Left hindlimb (tissue), 1 donor: ENCODE data around the gene TBXAS1.

ENCODE experiments used
- DNase-seq: peaks from one replicate; pipeline ENCODE4 v3.0.0-alpha.2; 2018

The TBXAS1 gene

GRCh38 chr7:140029072-140029471 lies 200.0 kb downstream of the TBXAS1 start:
- DNase-seq, result no peak

GRCh38 chr7:140031364-140031763 lies 202.3 kb downstream of the TBXAS1 start:
- no peak for DNase-seq

DNA sequence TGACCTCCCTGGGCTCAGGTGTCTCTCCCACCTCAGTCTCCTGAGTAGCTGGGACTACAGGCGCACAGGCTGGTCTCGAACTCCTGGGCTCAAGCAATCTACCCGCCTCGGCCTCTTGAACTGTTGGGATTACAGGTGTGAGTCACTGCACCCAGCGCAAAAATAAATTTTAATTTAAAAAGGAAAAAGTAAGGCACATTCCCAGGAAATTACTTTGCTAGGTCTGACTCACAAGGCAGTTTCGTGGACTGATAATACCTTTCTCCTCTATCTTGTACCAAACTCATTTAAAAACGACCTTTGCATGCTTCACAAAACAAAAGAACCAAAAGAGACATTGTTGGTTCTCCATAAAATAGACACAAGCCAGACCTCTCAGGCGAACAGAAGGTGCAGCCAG lies 204.0 kb downstream of the TBXAS1 start:
- DNase-seq, result no peak

- DNase-seq, result no peak
Measured at GRCh38 chr7:140033779-140034363, 204.8 kb downstream of the TBXAS1 start.

DNA sequence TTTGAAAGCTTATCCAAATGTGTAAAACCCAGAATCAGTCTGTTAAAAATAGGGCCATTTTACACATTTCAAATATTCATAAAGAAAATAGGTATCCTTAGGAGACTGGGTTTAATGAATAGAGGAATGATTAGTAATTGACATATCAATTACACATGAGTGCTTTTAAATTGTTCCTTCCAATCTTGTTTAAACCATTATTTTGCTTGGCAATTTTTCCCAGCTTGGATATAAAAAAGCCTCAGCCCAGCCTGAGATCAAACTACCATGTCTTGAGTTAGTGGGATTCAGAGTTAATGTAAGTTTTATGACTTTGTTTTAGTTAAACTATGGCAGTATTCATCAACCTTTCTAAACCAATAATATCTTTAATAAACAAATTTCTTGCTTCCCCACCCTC lies 205.4 kb downstream of the TBXAS1 start:
- DNase-seq, result no peak

DNA sequence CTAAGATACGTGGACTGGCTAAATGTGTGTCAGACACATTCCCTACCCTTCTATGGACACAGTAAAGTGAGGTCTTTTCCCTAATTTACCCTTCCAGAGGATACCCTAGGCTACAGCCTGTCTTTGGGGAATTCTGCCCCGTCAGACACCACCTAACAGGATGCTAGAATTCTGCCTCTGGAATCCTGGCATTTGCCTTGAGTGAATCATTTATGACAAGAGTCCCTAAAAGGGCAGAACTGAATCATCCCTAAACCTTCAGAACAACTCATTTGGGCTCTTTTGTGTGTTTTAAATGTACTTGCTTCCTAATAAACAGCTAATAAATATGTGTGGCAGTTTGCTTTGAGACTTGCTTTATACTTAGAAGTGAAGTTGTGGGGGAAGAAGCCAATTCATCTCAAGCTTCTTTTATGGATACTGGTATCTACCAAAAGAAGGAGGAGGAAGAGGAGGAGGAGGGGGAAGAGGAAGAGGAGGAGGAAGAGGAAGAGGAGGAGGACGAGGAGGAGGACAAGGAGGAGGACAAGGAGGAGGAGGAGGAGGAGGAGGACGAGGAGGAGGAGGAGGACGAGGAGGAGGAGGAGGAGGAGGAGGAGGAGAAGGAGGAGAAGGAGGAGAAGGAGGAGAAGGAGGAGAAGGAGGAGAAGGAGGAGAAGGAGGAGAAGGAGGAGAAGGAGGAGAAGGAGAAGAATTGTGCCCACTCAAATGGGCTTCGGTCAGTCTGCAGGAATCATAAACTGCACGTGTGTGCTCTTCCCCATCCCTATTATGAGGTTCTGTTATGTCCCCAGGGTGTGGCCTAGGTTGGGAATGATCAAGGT lies 206.5 kb downstream of the TBXAS1 start:
- DNase-seq, result no peak

DNA sequence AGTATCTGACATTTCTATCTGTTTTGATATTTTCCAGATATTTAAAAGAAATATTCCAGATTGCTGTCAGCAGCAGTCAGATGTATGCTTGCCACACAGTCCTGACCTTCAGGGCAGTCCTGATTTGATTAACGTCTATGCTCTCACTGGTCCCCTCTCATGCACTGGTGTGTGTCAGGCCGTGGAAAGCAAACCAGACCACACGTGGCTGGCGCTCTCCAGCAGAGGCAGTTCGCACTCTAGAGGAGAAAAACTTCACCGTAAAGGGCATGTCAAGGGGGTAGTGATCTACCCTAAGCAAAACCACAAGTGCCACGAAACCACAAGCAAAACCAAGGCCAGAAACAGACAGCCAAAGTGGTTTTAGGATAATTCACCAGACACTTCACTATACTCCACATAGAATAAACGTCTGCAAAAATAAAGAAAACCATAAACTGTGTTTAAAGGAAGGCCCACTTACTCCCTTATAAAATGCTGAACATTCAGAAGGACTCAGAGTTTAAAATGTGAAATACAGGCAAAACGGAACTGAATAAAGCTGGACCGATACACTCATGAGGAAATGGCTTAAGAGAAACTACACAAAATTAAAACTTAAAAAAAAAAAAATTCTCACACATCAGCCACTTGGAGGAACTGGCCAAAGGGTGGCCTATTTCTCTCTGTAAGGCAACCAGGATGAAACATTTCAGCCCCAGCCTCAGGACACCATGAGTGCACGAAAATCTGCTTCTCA lies 207.3 kb downstream of the TBXAS1 start:
- DNase-seq, result no peak

GRCh38 chr7:140039066-140039465 lies 210.0 kb downstream of the TBXAS1 start:
- DNase-seq, result no peak

DNA sequence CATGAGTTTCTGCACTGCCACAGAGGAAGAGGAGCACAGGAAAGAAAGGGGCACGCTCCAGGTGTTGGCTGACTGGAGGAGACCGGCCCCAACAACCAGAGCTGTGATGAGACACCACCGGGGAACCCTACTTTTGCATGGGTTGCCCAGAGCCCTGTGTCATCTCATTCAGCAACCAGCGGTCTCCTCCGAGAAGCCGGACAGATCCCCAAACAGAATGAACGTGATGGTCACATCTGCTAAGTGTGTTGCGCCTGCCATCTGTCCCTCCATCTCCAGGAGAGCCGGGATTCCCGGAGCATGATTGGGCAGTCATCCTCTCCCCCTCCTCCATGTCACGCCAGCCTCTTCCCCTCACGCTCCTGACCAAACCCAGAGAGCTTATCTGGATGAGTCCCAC lies 210.8 kb downstream of the TBXAS1 start:
- DNase-seq, result no peak

DNA sequence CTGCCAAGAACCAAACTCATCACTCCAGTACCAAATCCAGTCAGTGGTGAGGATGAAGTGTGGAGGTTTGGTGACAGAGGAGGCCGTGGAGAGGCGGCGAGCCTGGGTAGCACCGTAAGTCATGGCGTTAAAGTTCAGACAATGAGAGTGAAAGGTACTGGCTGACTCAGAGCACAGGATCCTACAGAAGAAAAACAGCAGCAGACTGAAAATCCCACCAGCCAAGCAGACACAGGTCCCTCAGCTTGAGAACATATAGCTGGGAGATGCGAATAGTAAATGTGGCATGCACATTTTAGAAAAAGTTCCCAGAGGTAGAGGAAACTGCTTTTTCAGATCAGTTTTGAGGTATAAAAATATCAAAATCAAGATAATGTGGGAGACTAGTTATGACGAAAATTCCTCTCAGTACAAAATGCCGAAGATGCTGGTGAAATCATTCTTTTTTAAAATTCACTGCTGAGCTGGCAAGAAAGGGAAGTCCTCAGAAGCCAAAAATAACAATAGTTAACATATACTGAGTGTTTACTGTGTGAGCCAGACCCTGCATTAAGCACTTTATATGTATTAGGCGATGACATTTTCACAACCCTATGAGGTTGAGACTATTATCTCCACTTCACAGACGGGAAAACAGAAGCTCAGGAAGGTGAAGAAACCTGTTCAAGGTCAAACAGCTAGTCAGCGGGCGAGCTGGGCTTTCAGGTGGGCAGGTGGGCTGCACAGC lies 212.8 kb downstream of the TBXAS1 start:
- no peak for DNase-seq

GRCh38 chr7:140042386-140042670 lies 213.3 kb downstream of the TBXAS1 start:
- DNase-seq, result no peak

- no peak for DNase-seq
Measured at GRCh38 chr7:140044251-140044650, 215.2 kb downstream of the TBXAS1 start.

DNA sequence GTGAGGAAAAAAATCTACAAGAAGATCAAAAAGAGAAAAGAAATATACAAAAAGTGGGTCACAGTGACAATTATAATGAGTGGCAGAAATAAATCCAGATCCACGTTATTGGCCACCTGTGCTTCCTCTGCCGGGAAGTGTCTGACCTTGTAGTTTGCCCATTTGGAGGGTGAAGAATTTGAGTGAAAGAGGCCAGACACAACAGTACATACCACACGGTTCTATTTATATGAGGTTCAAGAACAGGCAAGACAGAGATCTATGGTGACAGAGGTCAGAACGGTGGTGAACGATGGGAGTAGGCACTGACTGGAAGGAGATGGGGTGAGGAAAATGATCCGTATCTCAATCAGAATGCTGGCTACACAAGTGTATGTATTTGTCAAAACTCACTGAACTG lies 216.6 kb downstream of the TBXAS1 start:
- DNase-seq, result no peak

DNA sequence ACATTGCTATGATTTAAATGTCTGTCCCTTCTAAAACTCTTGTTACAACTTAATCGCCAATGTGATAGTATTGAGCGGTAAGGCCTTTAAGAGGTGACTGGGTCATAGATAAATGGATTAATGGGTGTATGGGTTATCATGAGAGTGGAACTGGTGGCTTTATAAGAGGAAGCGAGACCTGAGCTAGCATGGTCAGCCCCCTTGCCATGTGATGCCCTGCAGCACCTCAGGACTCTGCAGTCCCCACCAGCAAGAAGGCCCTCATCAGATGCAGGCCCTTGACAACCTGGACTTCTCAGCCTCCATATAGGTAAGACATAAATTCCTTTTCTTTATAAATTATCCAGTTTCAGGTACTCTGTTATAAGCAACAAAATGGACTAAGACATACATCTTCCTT lies 218.1 kb downstream of the TBXAS1 start:
- no peak for DNase-seq

GRCh38 chr7:140048138-140048537 lies 219.1 kb downstream of the TBXAS1 start:
- DNase-seq, result no peak

GRCh38 chr7:140048989-140049338 lies 219.9 kb downstream of the TBXAS1 start:
- DNase-seq, result no peak

- DNase-seq, result no peak
Measured at GRCh38 chr7:140049339-140050024, 220.4 kb downstream of the TBXAS1 start.

DNA sequence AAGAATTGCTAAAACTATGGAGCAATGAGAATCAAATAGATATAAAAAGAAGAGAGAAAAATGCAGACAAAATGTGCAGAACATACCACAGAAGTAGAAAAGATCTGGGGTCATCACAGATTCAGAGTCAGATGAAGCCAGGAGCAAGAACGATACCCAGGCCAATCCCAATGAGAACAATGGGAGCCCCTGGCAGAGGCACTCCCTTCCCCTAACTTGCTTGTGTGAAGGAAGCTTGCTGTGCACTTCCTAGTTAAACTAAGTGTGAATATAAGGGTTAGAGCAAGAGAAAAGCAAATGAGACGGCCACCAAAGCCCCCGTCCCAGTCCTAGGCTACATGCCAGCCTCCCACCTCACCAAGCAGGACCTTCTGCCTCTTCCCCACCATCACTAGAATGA lies 221.0 kb downstream of the TBXAS1 start:
- no peak for DNase-seq

- DNase-seq, result no peak
Measured at GRCh38 chr7:140051820-140052219, 222.8 kb downstream of the TBXAS1 start.

GRCh38 chr7:140053812-140054539 lies 224.9 kb downstream of the TBXAS1 start:
- DNase-seq, result no peak

GRCh38 chr7:140054751-140055150 lies 225.7 kb downstream of the TBXAS1 start:
- no peak for DNase-seq

DNA sequence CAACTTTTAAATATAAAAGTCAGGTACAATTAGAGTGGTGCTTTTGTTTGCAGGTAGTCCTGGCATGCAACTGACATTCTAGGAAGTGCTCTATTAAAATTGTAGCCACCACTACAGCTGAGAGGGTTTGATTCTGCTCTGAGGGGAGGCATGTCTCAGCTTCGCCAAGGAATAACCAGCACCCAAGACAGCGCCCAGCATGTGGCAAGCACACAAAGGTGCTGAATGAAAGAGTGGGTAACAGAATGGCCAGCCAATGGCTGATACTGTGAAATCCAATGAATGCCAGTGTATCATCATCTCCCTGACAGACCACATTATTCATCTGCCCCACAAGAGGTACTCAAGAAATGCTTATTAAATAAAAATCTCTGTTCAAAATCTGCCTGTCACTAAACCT lies 226.8 kb downstream of the TBXAS1 start:
- DNase-seq, result no peak
